GM12874 (cell line): ENCODE results near the gene LRCH1.

Source experiments
- CTCF ChIP-seq: IDR thresholded peaks from 2 replicates; pipeline ENCODE4 v1.5.1; 2011; ENCODE audit warnings: low read depth, mild to moderate bottlenecking, control low read depth, low read length, moderate library complexity; ENCODE audit not compliant: insufficient read depth

The LRCH1 gene

GRCh38 chr13:46618694-46619254, 65.8 kb downstream of the LRCH1 start:
- no peak for TF ChIP-seq CTCF

GRCh38 chr13:46620029-46620428, 67.1 kb downstream of the LRCH1 start:
- no peak for TF ChIP-seq CTCF

GRCh38 chr13:46620471-46620870, 67.5 kb downstream of the LRCH1 start:
- no peak for TF ChIP-seq CTCF

- no peak for TF ChIP-seq CTCF
Measured at GRCh38 chr13:46621133-46621532, 68.2 kb downstream of the LRCH1 start.

GRCh38 chr13:46621792-46622629, 69.0 kb downstream of the LRCH1 start:
- TF ChIP-seq CTCF: no peak

- TF ChIP-seq CTCF: no peak
Measured at GRCh38 chr13:46622630-46623256, 69.8 kb downstream of the LRCH1 start.

GRCh38 chr13:46624353-46624752, 71.4 kb downstream of the LRCH1 start:
- TF ChIP-seq CTCF: no peak
